ENCODE results near the gene SORCS2.
A peak's percentile ranks its signal among the peaks of the same experiment; 100 is the strongest.

The SORCS2 gene

GRCh38 chr4:7334521-7335275, 142.4 kb downstream of the SORCS2 start:
- Histone ChIP-seq H3K27ac (ENCODE audit: low read depth, low read length) (no peak overlapping the region), H3K4me3 (ENCODE audit: low read depth, low read length) (no peak overlapping the region), H3K79me2 (ENCODE audit: control insufficient read depth, insufficient read depth, low read length, poor library complexity) (no peaks in the 10 kb centered on the region), H3K18ac (ENCODE audit: low read length) (no peak overlapping the region), H3K23ac (ENCODE audit: low read length) (no peak overlapping the region), H3K27me3 (ENCODE audit: insufficient read depth, low read length) (no peaks in the 10 kb centered on the region), H4K12ac (ENCODE audit: low read depth, low read length) (no peak overlapping the region), H3K9ac (ENCODE audit: low read length) (no peak overlapping the region), H3K9me3 (ENCODE audit: insufficient read depth, low read depth, low read length) (peaks cover 12% of the 10 kb centered on the region), H4K8ac (ENCODE audit: low read depth, low read length) (no peak overlapping the region), H3K4ac (ENCODE audit: low read depth, low read length) (no peak overlapping the region), H2BK120ac (ENCODE audit: insufficient read depth, low read length, poor library complexity) (no peak overlapping the region), H3K14ac (ENCODE audit: low read length) (no peak overlapping the region), H3K4me2 (ENCODE audit: low read length) (no peak overlapping the region), H2AK5ac (ENCODE audit: low read length) (no peak overlapping the region), H2BK12ac (ENCODE audit: low read length) (no peak overlapping the region), H4K91ac (ENCODE audit: low read depth, low read length) (no peak overlapping the region), H2AFZ (ENCODE audit: insufficient read depth, low read length, poor library complexity) (no peak overlapping the region), H3K36me3 (ENCODE audit: control insufficient read depth in 1 of 2, insufficient read depth in 2 of 2, low read length in 2 of 2) (no peaks in the 10 kb centered on the region), H3K4me1 (ENCODE audit: control insufficient read depth in 1 of 2, insufficient read depth in 2 of 2, low read length in 2 of 2) (no peaks in the 10 kb centered on the region), H3K79me1 (ENCODE audit: low read length) (no peaks in the 10 kb centered on the region), H2BK5ac (ENCODE audit: low read depth, low read length, poor library complexity) (no peak overlapping the region)
- WGBS (ENCODE audit: extremely low coverage, insufficient coverage, insufficient read length), result no CpG with 5 or more reads among the region's 17 CpGs
- DNase-seq, result no peak

GRCh38 chr4:7335344-7336066, 143.2 kb downstream of the SORCS2 start:
- Histone ChIP-seq H3K9me3 (ENCODE audit: insufficient read depth, low read depth, low read length) (peaks cover 15% of the 10 kb centered on the region), H3K4me3 (ENCODE audit: low read depth, low read length) (no peak overlapping the region), H4K91ac (ENCODE audit: low read depth, low read length) (no peak overlapping the region), H3K4me1 (ENCODE audit: control insufficient read depth in 1 of 2, insufficient read depth in 2 of 2, low read length in 2 of 2) (no peaks in the 10 kb centered on the region), H3K4me2 (ENCODE audit: low read length) (no peak overlapping the region), H2BK5ac (ENCODE audit: low read depth, low read length, poor library complexity) (no peak overlapping the region), H3K79me1 (ENCODE audit: low read length) (no peaks in the 10 kb centered on the region), H4K12ac (ENCODE audit: low read depth, low read length) (no peak overlapping the region), H2AFZ (ENCODE audit: insufficient read depth, low read length, poor library complexity) (no peak overlapping the region), H3K18ac (ENCODE audit: low read length) (no peak overlapping the region), H3K14ac (ENCODE audit: low read length) (no peak overlapping the region), H3K27ac (ENCODE audit: low read depth, low read length) (no peak overlapping the region), H2BK120ac (ENCODE audit: insufficient read depth, low read length, poor library complexity) (no peak overlapping the region), H2BK12ac (ENCODE audit: low read length) (no peak overlapping the region), H3K4ac (ENCODE audit: low read depth, low read length) (no peak overlapping the region), H2AK5ac (ENCODE audit: low read length) (no peak overlapping the region), H3K27me3 (ENCODE audit: insufficient read depth, low read length) (no peaks in the 10 kb centered on the region), H3K23ac (ENCODE audit: low read length) (no peak overlapping the region), H3K9ac (ENCODE audit: low read length) (no peak overlapping the region), H3K79me2 (ENCODE audit: control insufficient read depth, insufficient read depth, low read length, poor library complexity) (no peaks in the 10 kb centered on the region), H4K8ac (ENCODE audit: low read depth, low read length) (no peak overlapping the region), H3K36me3 (ENCODE audit: control insufficient read depth in 1 of 2, insufficient read depth in 2 of 2, low read length in 2 of 2) (no peaks in the 10 kb centered on the region)
- WGBS (ENCODE audit: extremely low coverage, insufficient coverage, insufficient read length), result no CpG with 5 or more reads among the region's 24 CpGs
- peak in 1 of 2 donors; percentile 50 for DNase-seq

- Histone ChIP-seq H3K79me1 (ENCODE audit: low read length) (no peaks in the 10 kb centered on the region), H2BK12ac (ENCODE audit: low read length) (no peak overlapping the region), H3K4me1 (ENCODE audit: control insufficient read depth in 1 of 2, insufficient read depth in 2 of 2, low read length in 2 of 2) (no peaks in the 10 kb centered on the region), H2BK5ac (ENCODE audit: low read depth, low read length, poor library complexity) (no peak overlapping the region), H3K27ac (ENCODE audit: low read depth, low read length) (no peak overlapping the region), H3K9ac (ENCODE audit: low read length) (no peak overlapping the region), H2AFZ (ENCODE audit: insufficient read depth, low read length, poor library complexity) (no peak overlapping the region), H3K79me2 (ENCODE audit: control insufficient read depth, insufficient read depth, low read length, poor library complexity) (no peaks in the 10 kb centered on the region), H3K14ac (ENCODE audit: low read length) (no peak overlapping the region), H2AK5ac (ENCODE audit: low read length) (no peak overlapping the region), H4K8ac (ENCODE audit: low read depth, low read length) (no peak overlapping the region), H3K36me3 (ENCODE audit: control insufficient read depth in 1 of 2, insufficient read depth in 2 of 2, low read length in 2 of 2) (no peaks in the 10 kb centered on the region), H3K27me3 (ENCODE audit: insufficient read depth, low read length) (no peaks in the 10 kb centered on the region), H3K4ac (ENCODE audit: low read depth, low read length) (no peak overlapping the region), H3K23ac (ENCODE audit: low read length) (no peak overlapping the region), H2BK120ac (ENCODE audit: insufficient read depth, low read length, poor library complexity) (no peak overlapping the region), H4K91ac (ENCODE audit: low read depth, low read length) (no peak overlapping the region), H3K9me3 (ENCODE audit: insufficient read depth, low read depth, low read length) (peaks cover 18% of the 10 kb centered on the region), H3K18ac (ENCODE audit: low read length) (no peak overlapping the region), H3K4me2 (ENCODE audit: low read length) (no peak overlapping the region), H4K12ac (ENCODE audit: low read depth, low read length) (no peak overlapping the region), H3K4me3 (ENCODE audit: low read depth, low read length) (no peak overlapping the region)
- no peak for DNase-seq
- no CpG with 5 or more reads among the region's 17 CpGs for WGBS (ENCODE audit: extremely low coverage, insufficient coverage, insufficient read length)
These were observed 143.8 kb downstream of the SORCS2 start for GRCh38 chr4:7336067-7336569.

GRCh38 chr4:7336732-7337131, 144.4 kb downstream of the SORCS2 start:
- Histone ChIP-seq H3K36me3 (ENCODE audit: control insufficient read depth in 1 of 2, insufficient read depth in 2 of 2, low read length in 2 of 2) (no peaks in the 10 kb centered on the region), H2BK5ac (ENCODE audit: low read depth, low read length, poor library complexity) (no peak overlapping the region), H3K79me1 (ENCODE audit: low read length) (no peaks in the 10 kb centered on the region), H3K4me2 (ENCODE audit: low read length) (no peak overlapping the region), H3K79me2 (ENCODE audit: control insufficient read depth, insufficient read depth, low read length, poor library complexity) (no peaks in the 10 kb centered on the region), H3K27me3 (ENCODE audit: insufficient read depth, low read length) (no peaks in the 10 kb centered on the region), H3K14ac (ENCODE audit: low read length) (no peak overlapping the region), H2AK5ac (ENCODE audit: low read length) (no peak overlapping the region), H3K23ac (ENCODE audit: low read length) (no peak overlapping the region), H4K8ac (ENCODE audit: low read depth, low read length) (no peak overlapping the region), H2AFZ (ENCODE audit: insufficient read depth, low read length, poor library complexity) (no peak overlapping the region), H4K91ac (ENCODE audit: low read depth, low read length) (no peak overlapping the region), H3K4me3 (ENCODE audit: low read depth, low read length) (no peak overlapping the region), H3K9ac (ENCODE audit: low read length) (no peak overlapping the region), H3K4me1 (ENCODE audit: control insufficient read depth in 1 of 2, insufficient read depth in 2 of 2, low read length in 2 of 2) (no peaks in the 10 kb centered on the region), H3K18ac (ENCODE audit: low read length) (no peak overlapping the region), H2BK12ac (ENCODE audit: low read length) (no peak overlapping the region), H3K4ac (ENCODE audit: low read depth, low read length) (no peak overlapping the region), H3K27ac (ENCODE audit: low read depth, low read length) (no peak overlapping the region), H4K12ac (ENCODE audit: low read depth, low read length) (no peak overlapping the region), H3K9me3 (ENCODE audit: insufficient read depth, low read depth, low read length) (peaks cover 18% of the 10 kb centered on the region), H2BK120ac (ENCODE audit: insufficient read depth, low read length, poor library complexity) (no peak overlapping the region)
- DNase-seq, result no peak
- no CpG with 5 or more reads among the region's 14 CpGs for WGBS (ENCODE audit: extremely low coverage, insufficient coverage, insufficient read length)

Data from trophoblast cell (in vitro differentiated cells and primary cell).